ENCODE data around the gene FOXO1.

Gene FOXO1

DNA sequence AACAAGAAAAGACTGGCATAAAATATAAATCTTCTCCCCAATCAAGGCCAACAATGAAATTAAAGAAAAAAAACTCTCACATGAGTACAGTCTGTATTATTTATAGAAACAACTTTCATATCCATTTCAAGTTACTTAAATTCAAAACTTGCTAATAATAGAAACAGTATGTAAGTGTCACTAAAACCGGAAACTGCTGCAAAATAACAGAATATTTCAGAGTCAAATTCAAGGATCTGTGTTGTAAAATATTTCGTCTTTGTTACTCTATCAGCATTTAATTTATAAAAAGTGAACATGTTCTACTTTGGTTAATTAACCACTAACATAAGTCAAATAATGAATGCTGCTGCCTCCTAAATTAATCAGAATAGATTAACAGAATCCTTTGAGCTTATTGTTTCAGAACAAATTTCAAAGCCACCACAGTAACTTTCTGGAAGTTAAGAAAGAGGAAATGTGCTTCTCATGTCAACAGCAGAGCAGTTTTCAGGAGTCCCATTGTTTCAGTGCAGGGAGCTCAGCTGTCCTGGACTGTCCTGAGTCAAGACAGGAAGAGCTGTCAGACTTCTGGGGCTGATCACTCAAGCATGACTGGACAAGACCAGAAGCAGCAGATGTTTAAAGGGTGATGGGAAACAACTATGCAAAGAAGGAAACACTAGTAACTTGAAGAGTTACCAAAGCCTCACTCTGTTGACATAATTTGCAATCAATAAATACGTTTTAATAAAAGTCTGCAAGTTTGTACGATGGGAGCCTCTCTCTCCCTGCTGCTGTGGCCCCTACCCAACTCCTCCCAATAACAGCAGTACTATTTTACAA lies 76.9 kb downstream of the FOXO1 start:
- Histone ChIP-seq H3K4me1 (ENCODE audit: insufficient read depth, low read length, poor library complexity, severe bottlenecking) (peaks cover 37% of the 10 kb centered on the region), H3K9me2 (replicated peaks; ENCODE audit: low read depth, low read length) (no peaks in the 10 kb centered on the region), H4K20me1 (ENCODE audit: insufficient read depth, low read length, poor library complexity, severe bottlenecking) (no peaks in the 10 kb centered on the region), H3F3A (ENCODE audit: low read depth) (peaks cover 5% of the 10 kb centered on the region; the same call in 1 of the 2 replicates), H3K36me3 (ENCODE audit: insufficient read depth, low read length) (no peaks in the 10 kb centered on the region), H2AFZ (ENCODE audit: low read length) (no peak overlapping the region), H3K27me3 (ENCODE audit: insufficient read depth, low read length, poor library complexity, severe bottlenecking) (no peaks in the 10 kb centered on the region), H3K79me2 (ENCODE audit: insufficient read depth, low read length) (peaks cover 12% of the 10 kb centered on the region; the same call in 1 of the 2 replicates), H3K9ac (ENCODE audit: low read depth, low read length, poor library complexity, severe bottlenecking) (peak overlapping the region; percentile 48), H3K4me2 (ENCODE audit: low read depth, low read length, poor library complexity, severe bottlenecking) (peak overlapping the region; percentile 57), H3K9me3 (ENCODE audit: insufficient read depth, low read depth, low read length) (no peaks in the 10 kb centered on the region), H3K4me3 (ENCODE audit: low read length, poor library complexity, severe bottlenecking) (peak overlapping the region; percentile 31)
- TF ChIP-seq, protein P1, sequence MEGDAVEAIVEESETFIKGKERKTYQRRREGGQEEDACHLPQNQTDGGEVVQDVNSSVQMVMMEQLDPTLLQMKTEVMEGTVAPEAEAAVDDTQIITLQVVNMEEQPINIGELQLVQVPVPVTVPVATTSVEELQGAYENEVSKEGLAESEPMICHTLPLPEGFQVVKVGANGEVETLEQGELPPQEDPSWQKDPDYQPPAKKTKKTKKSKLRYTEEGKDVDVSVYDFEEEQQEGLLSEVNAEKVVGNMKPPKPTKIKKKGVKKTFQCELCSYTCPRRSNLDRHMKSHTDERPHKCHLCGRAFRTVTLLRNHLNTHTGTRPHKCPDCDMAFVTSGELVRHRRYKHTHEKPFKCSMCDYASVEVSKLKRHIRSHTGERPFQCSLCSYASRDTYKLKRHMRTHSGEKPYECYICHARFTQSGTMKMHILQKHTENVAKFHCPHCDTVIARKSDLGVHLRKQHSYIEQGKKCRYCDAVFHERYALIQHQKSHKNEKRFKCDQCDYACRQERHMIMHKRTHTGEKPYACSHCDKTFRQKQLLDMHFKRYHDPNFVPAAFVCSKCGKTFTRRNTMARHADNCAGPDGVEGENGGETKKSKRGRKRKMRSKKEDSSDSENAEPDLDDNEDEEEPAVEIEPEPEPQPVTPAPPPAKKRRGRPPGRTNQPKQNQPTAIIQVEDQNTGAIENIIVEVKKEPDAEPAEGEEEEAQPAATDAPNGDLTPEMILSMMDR (conservative IDR thresholded peaks at IDR 0.05; ENCODE audit: low read length) = no peak
- TF ChIP-seq EZH2phosphoT487 (IDR thresholded peaks at IDR 0.05; ENCODE audit: borderline replicate concordance) = no peak

DNA sequence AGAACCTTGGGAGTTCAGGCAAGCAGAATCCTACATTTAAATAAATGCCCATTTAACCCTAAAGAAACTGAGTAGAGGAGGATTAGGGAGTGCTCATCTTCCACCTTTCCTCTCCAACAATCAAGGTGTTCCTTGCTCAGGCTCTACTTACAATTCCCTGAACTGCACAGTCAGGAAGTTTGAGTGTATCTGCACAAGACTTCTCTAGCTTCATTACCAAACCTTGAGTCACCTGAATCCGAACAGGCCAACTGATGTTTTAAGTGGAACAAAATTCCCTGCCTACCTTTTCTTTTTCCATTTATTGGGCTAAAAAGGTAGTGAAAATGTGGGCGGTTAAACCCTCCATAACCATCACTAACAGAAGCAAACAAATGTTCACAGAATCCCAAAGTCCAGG lies 78.3 kb downstream of the FOXO1 start:
- no peak overlapping the region for H3K4me2 ChIP-seq (ENCODE audit: low read depth, low read length, poor library complexity, severe bottlenecking)
- no peak overlapping the region for H2AFZ ChIP-seq (ENCODE audit: low read length)
- H3K27me3 ChIP-seq (ENCODE audit: insufficient read depth, low read length, poor library complexity, severe bottlenecking) = no peaks in the 10 kb centered on the region
- H3K4me3 ChIP-seq (ENCODE audit: low read length, poor library complexity, severe bottlenecking) = no peak overlapping the region
- no peaks in the 10 kb centered on the region for H4K20me1 ChIP-seq (ENCODE audit: insufficient read depth, low read length, poor library complexity, severe bottlenecking)
- peaks cover 12% of the 10 kb centered on the region; the same call in 1 of the 2 replicates for H3K79me2 ChIP-seq (ENCODE audit: insufficient read depth, low read length)
- no peaks in the 10 kb centered on the region for H3K36me3 ChIP-seq (ENCODE audit: insufficient read depth, low read length)
- peaks cover 5% of the 10 kb centered on the region; the same call in 1 of the 2 replicates for H3F3A ChIP-seq (ENCODE audit: low read depth)
- H3K4me1 ChIP-seq (ENCODE audit: insufficient read depth, low read length, poor library complexity, severe bottlenecking) = peaks cover 37% of the 10 kb centered on the region
- peaks cover 8% of the 10 kb centered on the region; the same call in 1 of the 2 replicates for H3K9me3 ChIP-seq (ENCODE audit: insufficient read depth, low read depth, low read length)
- no peak overlapping the region for H3K9ac ChIP-seq (ENCODE audit: low read depth, low read length, poor library complexity, severe bottlenecking)
- TF ChIP-seq, protein P1 (conservative IDR thresholded peaks at IDR 0.05; ENCODE audit: low read length) = no peak
- TF ChIP-seq EZH2phosphoT487 (IDR thresholded peaks at IDR 0.05; ENCODE audit: borderline replicate concordance) = no peak
- H3K9me2 ChIP-seq (replicated peaks; ENCODE audit: low read depth, low read length) = no peaks in the 10 kb centered on the region

DNA sequence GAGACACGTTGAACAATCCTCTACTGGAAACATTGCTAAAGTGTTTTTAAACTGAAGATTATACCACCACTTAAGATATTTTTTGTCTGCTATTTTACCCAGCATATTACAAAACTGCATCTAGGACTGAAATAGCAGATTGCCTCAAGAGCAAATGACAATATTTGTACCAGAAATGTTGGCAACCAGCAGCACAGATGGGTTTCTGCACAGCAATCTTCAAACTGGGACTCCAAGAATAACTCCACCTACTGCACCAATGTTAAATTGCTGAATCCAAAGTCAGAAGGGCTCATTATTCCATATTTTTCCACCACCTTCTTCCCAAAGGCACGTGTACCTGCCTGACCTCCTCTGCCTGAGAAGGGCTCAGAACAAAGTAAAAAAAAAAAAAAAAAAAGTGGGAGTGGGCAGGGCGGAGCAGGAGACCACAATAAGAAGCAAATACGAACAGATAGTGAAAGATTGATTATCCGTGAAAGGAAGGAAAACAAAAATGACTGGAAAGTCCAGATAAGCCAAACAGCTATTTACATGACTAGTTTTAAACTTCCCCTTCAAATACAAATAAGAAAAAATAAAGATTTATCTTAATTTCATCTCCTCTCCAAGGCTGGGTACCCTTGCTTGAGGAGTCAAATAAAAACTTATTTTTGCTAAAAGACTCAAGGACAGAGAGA lies 79.4 kb downstream of the FOXO1 start:
- H3K4me2 ChIP-seq (ENCODE audit: low read depth, low read length, poor library complexity, severe bottlenecking) = no peak overlapping the region
- no peak overlapping the region for H3K9ac ChIP-seq (ENCODE audit: low read depth, low read length, poor library complexity, severe bottlenecking)
- H3K36me3 ChIP-seq (ENCODE audit: insufficient read depth, low read length) = no peaks in the 10 kb centered on the region
- TF ChIP-seq, protein P1 (conservative IDR thresholded peaks at IDR 0.05; ENCODE audit: low read length) = peak; percentile 22
- TF ChIP-seq EZH2phosphoT487 (IDR thresholded peaks at IDR 0.05; ENCODE audit: borderline replicate concordance) = no peak
- H3F3A ChIP-seq (ENCODE audit: low read depth) = peaks cover 5% of the 10 kb centered on the region; the same call in 1 of the 2 replicates
- peaks cover 12% of the 10 kb centered on the region; the same call in 1 of the 2 replicates for H3K79me2 ChIP-seq (ENCODE audit: insufficient read depth, low read length)
- H3K9me3 ChIP-seq (ENCODE audit: insufficient read depth, low read depth, low read length) = peaks cover 10% of the 10 kb centered on the region; the same call in 1 of the 2 replicates
- H3K27me3 ChIP-seq (ENCODE audit: insufficient read depth, low read length, poor library complexity, severe bottlenecking) = no peaks in the 10 kb centered on the region
- no peak overlapping the region for H2AFZ ChIP-seq (ENCODE audit: low read length)
- no peaks in the 10 kb centered on the region for H4K20me1 ChIP-seq (ENCODE audit: insufficient read depth, low read length, poor library complexity, severe bottlenecking)
- H3K4me1 ChIP-seq (ENCODE audit: insufficient read depth, low read length, poor library complexity, severe bottlenecking) = peaks cover 37% of the 10 kb centered on the region
- H3K4me3 ChIP-seq (ENCODE audit: low read length, poor library complexity, severe bottlenecking) = no peak overlapping the region
- H3K9me2 ChIP-seq (replicated peaks; ENCODE audit: low read depth, low read length) = no peaks in the 10 kb centered on the region
